ENCODE measurements around the gene RGS12. TPM values are rescaled to one million over a fixed set of nuclear protein-coding genes. Genes with fewer than 3 reads are reported as not detected.

RGS12 gene
- polyA plus RNA-seq, 1 donor (not counting 4 experiments of a cell fraction or from before 2014, with no cell fraction given): 34.0 TPM

DNA sequence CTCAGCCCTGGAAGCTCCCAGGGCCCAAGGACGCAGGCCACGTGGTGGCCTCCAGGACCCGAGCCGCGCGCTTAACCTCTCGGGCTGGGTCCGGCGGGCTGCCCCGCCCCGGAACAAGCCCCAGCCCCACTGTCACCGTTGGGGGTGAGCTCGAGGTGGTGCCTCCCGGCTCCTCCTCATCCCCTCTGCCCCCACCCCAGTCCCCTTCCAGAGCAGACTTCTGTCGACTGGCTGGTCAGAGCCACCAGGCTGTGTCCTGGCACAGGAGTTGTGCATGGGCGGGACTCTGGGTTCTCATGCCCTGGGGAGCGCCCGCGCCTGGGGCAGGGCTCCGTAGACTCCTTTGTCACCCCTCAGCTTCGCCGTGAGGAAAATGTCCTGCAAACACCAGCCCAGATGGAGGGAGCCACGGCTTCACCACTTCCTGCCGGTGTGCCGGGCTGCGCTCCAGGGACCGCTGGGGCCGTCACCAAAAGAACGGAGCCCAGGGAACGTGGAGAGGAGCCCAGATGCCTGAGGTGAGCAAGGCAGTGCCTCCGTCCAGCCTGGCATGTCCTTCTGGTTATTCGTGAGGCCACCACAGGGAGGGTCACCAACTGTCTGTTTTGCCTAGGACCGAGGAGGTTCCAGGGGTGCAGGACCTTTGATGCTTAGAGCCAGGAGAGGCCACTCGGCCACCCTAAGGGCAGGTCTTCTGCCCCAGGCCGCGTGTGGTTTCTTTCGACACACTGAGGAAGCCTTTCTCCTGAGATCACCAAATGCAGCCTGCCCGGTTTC is 7.1 kb upstream of the RGS12 start:
- TF ChIP-seq, protein P1, sequence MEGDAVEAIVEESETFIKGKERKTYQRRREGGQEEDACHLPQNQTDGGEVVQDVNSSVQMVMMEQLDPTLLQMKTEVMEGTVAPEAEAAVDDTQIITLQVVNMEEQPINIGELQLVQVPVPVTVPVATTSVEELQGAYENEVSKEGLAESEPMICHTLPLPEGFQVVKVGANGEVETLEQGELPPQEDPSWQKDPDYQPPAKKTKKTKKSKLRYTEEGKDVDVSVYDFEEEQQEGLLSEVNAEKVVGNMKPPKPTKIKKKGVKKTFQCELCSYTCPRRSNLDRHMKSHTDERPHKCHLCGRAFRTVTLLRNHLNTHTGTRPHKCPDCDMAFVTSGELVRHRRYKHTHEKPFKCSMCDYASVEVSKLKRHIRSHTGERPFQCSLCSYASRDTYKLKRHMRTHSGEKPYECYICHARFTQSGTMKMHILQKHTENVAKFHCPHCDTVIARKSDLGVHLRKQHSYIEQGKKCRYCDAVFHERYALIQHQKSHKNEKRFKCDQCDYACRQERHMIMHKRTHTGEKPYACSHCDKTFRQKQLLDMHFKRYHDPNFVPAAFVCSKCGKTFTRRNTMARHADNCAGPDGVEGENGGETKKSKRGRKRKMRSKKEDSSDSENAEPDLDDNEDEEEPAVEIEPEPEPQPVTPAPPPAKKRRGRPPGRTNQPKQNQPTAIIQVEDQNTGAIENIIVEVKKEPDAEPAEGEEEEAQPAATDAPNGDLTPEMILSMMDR (optimal IDR thresholded peaks at IDR 0.05 in 1 of 3, IDR thresholded peaks at IDR 0.05 in 1 of 3, conservative IDR thresholded peaks at IDR 0.05 in 1 of 3; ENCODE audit: extremely low read depth in 1 of 3, insufficient read depth in 2 of 3, low read length in 3 of 3): no peak
- no peak for TF ChIP-seq EZH2 (IDR thresholded peaks at IDR 0.05; ENCODE audit: low read length)
- DNase-seq (ENCODE audit: low read depth, low spot score) (no peak), FAIRE-seq (no peak)

DNA sequence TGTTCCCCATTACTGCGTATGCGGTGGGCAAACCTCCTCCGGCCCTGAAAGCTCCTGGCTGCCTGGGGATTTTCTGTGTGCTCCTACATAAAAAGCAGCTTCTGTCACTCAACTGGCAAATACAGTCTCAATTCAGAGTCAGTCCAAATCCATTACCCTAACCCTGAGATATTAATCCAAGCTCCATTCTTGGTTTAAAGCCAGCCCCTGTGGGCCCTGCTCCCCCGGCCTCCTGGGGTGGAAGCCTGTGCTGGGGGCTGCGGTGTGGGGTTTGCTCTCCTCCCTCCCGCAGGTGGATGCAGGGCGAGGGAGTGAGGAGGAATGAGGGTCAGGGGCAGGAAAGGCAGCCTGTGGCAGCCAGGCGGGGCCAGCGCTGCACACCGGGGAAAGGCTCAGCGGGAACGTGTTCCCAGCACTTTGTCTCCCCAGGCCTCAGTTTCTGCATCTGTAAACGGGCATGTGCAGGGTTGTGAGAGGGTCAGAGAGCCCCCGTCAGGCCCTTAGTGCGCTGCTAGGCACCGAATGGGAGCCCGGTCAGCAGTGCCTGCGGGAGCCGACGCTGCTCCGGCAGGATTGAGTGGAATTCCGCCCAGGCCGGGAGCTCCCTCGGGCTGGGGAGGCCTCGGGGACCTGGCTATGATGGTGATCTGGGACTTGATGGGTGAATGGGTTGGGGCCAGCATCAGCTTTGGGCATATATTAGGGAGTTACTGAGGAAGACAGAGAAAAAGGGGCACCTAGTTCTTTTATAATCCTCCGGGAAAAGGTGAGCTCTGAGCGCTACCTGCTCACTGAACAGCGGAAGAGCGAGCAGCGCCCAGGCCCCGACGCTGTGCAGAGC is 6.3 kb upstream of the RGS12 start:
- peak overlapping the region; percentile 18 for H3K4me2 ChIP-seq (ENCODE audit: control insufficient read depth, extremely low read depth, insufficient read depth, low read depth, low read length)
- no peak for FAIRE-seq
- dilution Hi-C loops (cut with MboI; ENCODE audit: extremely low pct_ligation_motif_present, low sequenced_read_pairs): no loop called here

More for the DNA sequence above, 7.1 kb upstream of the RGS12 start:
- Histone ChIP-seq H3K9ac (ENCODE audit: control insufficient read depth, extremely low read depth, insufficient read depth, low read length) (no peak overlapping the region), H3K79me2 (ENCODE audit: control insufficient read depth, insufficient read depth, low read length) (no peaks in the 10 kb centered on the region), H3K27me3 (ENCODE audit: control insufficient read depth, extremely low read depth, insufficient read depth, low read length) (peaks cover 37% of the 10 kb centered on the region), H3K36me3 (ENCODE audit: control insufficient read depth in 2 of 2, extremely low read depth in 1 of 2, insufficient read depth in 2 of 2, low read length in 2 of 2) (no peaks in the 10 kb centered on the region), H4K20me1 (ENCODE audit: control insufficient read depth, extremely low read depth, insufficient read depth, low read length) (no peaks in the 10 kb centered on the region), H3K4me2 (ENCODE audit: control insufficient read depth, extremely low read depth, insufficient read depth, low read depth, low read length) (no peak overlapping the region), H3K4me1 (ENCODE audit: control insufficient read depth, extremely low read depth, insufficient read depth, low read length) (peaks cover 9% of the 10 kb centered on the region), H3K4me3 (ENCODE audit: control insufficient read depth in 2 of 3, extremely low read depth in 1 of 3, insufficient read depth in 2 of 3, low read depth in 1 of 3, low read length in 3 of 3) (no peak overlapping the region), H3K9me1 (ENCODE audit: control insufficient read depth, extremely low read depth, insufficient read depth, low read length) (no peaks in the 10 kb centered on the region), H3K27ac (ENCODE audit: control insufficient read depth, insufficient read depth, low read length) (no peak overlapping the region), H2AFZ (ENCODE audit: control insufficient read depth, low read length) (no peak overlapping the region), H3K9me3 (ENCODE audit: control insufficient read depth, low read depth, low read length) (no peaks in the 10 kb centered on the region)
- dilution Hi-C loops (cut with MboI; ENCODE audit: extremely low pct_ligation_motif_present, low sequenced_read_pairs): no loop called here

More for the DNA sequence above, 6.3 kb upstream of the RGS12 start:
- Histone ChIP-seq H4K20me1 (ENCODE audit: control insufficient read depth, extremely low read depth, insufficient read depth, low read length) (no peaks in the 10 kb centered on the region), H2AFZ (ENCODE audit: control insufficient read depth, low read length) (peak overlapping the region; percentile 44), H3K27me3 (ENCODE audit: control insufficient read depth, extremely low read depth, insufficient read depth, low read length) (peaks cover 39% of the 10 kb centered on the region), H3K9me1 (ENCODE audit: control insufficient read depth, extremely low read depth, insufficient read depth, low read length) (no peaks in the 10 kb centered on the region), H3K27ac (ENCODE audit: control insufficient read depth, insufficient read depth, low read length) (no peak overlapping the region), H3K4me1 (ENCODE audit: control insufficient read depth, extremely low read depth, insufficient read depth, low read length) (peaks cover 11% of the 10 kb centered on the region), H3K4me3 (ENCODE audit: control insufficient read depth in 2 of 3, extremely low read depth in 1 of 3, insufficient read depth in 2 of 3, low read depth in 1 of 3, low read length in 3 of 3) (peak overlapping the region in 1 of 3 experiments; percentile 1), H3K9me3 (ENCODE audit: control insufficient read depth, low read depth, low read length) (no peaks in the 10 kb centered on the region), H3K9ac (ENCODE audit: control insufficient read depth, extremely low read depth, insufficient read depth, low read length) (no peak overlapping the region), H3K36me3 (ENCODE audit: control insufficient read depth in 2 of 2, extremely low read depth in 1 of 2, insufficient read depth in 2 of 2, low read length in 2 of 2) (no peaks in the 10 kb centered on the region), H3K79me2 (ENCODE audit: control insufficient read depth, insufficient read depth, low read length) (no peaks in the 10 kb centered on the region)
- TF ChIP-seq, protein P1 (optimal IDR thresholded peaks at IDR 0.05 in 1 of 3, IDR thresholded peaks at IDR 0.05 in 1 of 3, conservative IDR thresholded peaks at IDR 0.05 in 1 of 3; ENCODE audit: extremely low read depth in 1 of 3, insufficient read depth in 2 of 3, low read length in 3 of 3): no peak
- TF ChIP-seq EZH2 (IDR thresholded peaks at IDR 0.05; ENCODE audit: low read length): peak; percentile 81
- no peak for DNase-seq (ENCODE audit: low read depth, low spot score)

Data from keratinocyte (primary cell).